ENCODE measurements around the gene NDUFAF2.
"Not testable (repeated sequence)": the region's sequence is repeated elsewhere in the genome, so short reads cannot be mapped to it uniquely, and the experiment has no call there.

The NDUFAF2 gene

DNA sequence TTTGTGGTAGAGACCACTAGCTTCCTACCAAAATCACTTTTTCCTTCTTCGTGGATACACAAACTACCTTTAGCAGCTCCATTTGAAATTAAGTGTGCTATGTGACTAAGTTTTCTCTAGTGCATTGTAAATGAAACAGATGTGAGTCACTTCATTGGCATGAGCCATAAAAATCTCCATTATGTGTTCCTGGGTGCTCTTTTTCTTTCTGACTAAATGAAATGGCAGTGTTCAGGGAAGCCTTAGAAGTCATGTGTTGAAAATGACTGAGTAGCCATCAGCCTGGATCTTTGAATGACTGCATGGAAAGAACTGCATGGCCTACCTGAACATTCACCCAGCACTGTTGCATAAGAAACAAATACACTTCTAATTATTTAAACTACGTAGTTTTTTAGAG is 107.9 kb downstream of the NDUFAF2 start:
- no peak for DNase-seq

- no peak for DNase-seq
Measured at GRCh38 chr5:61053937-61054336, 108.9 kb downstream of the NDUFAF2 start.

- peak in 1 of 2 donors; percentile 47 for DNase-seq
Measured at GRCh38 chr5:61055434-61056006, 110.5 kb downstream of the NDUFAF2 start.

GRCh38 chr5:61059499-61059898 is 114.5 kb downstream of the NDUFAF2 start:
- DNase-seq, result no peak

GRCh38 chr5:61069150-61069549 is 124.1 kb downstream of the NDUFAF2 start:
- peak in 1 of 2 donors; percentile 1 for DNase-seq

DNA sequence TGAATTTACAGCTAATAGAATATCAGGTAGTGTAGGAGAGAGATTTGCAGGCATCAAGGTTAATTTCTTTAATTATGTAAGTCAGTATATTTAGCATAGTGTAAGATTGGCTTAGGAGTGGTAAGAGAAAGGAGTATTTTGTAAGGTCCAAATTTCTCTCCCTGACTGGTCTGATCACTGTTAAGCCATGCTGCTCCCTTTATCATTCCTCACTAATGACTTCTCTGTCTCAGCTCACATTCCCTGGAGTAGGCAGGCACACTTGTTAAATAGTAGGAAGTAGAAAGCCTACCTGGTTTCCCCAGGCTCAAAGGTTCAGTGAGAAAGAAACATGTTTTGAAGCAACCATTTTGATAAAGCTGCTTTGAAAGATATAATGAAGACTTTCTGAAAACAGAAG is 126.5 kb downstream of the NDUFAF2 start:
- no peak for DNase-seq

- DNase-seq, result no peak
Measured at GRCh38 chr5:61076626-61077025, 131.6 kb downstream of the NDUFAF2 start.

GRCh38 chr5:61081741-61082140 is 136.7 kb downstream of the NDUFAF2 start:
- DNase-seq, result no peak

DNA sequence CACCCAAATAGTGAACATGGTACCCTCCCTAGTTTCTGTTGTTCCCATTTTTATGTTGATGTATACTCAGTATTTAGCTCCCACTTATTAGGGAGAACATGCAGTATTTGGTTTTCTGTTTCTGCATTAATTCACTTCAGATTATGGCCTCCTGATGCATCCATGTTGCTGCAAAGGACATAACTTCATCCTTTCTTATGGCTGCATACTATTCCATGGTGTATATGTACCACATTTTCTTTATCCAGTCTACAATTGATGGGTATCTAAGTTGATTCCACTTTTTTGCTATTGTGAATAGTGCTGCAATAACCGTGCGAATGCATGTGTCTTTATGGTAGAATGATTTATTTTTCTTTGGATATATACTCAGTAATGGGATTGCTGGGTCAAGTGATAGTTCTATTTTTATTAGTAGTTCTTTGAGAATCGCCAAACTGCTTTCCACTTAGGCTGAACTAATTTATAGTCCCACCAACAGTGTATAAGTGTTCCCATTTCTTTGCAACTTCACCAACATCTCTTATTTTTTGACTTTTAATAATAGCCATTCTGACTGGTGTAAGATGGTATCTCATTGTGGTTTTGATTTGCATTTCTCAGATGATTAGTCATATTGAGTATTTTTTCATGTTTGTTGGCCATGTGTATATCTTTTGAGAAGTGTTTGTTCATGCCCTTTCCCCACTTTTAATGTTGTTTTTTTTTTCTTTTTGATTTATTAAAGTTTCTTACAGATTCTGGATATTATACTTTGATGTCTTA is 137.7 kb downstream of the NDUFAF2 start:
- DNase-seq, result no peak

DNA sequence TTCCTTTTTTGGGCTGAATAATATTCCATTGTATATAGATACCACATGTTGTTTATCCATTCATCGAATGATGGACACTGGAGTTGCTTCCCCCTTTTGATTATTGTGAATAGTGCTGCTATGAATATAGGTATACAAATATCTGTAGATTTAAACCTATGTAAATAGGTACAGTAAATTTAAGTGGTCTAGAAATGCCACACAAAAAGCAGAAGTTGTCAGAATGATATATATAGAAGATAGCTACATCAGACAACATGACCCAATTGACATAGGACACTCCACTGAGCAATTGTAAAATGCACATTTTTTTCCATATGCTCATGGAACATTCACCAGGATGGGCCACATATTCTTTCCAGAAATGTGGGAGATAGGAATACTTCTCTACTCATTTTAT is 139.7 kb downstream of the NDUFAF2 start:
- DNase-seq, result no peak

DNA sequence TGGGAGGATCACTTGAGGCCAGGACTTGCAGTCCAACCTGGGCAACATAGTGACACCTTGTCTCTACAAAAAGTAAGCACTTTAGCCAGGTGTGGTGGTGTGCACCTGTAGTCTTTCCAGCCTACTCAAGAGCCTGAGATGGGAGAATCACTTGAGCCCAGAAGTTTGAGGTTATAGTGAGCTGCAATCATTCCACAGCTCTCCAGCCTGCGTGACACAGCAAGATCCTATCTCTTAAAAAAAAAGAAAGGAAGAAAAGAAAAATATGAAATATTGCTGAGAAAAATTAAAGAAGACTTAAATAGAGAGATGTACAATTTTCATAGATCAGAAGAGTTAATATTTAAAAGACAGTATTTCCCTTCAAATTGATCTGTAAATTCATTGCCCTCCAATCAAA is 140.9 kb downstream of the NDUFAF2 start:
- DNase-seq, result no peak

DNA sequence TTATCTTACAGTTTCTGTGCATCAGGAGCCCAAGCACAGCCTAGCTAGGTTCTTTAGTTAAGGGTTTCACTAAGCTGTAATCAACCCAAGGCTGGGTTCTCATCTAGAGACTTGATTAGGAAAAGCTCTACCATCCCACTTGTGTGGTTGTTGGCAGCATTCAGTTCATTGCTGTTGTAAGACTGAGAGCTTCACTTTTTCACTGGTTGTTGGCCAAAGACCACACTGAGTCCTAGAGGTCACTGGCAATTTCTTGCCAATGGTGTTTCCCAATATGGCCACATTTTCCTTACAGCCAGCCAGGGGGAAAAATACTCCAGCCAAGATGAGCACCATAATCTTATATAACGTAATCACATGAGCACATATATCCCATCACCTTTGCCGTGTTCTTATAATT is 142.9 kb downstream of the NDUFAF2 start:
- no peak for DNase-seq

DNA sequence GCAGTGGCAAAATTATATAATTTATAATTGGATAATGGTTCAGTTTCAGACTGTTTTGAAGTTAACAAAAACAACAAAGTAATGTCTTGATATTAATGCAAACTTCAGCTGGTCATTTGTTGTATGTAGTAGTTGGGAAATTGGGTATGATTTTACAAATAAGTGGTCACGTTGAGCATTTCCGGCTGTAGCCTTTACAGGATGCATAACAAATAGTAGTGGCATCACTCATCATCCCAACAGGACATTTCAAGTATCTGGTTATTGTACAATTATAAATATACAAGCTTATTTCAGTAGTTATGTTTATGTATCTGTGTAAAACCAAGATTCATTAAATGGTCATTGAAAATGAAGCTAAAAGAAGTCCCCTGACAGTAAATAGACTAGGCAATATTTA is 144.3 kb downstream of the NDUFAF2 start:
- no peak for DNase-seq

GRCh38 chr5:61093046-61093771 is 148.2 kb downstream of the NDUFAF2 start:
- DNase-seq, result not testable (repeated sequence)

- no peak for DNase-seq
Measured at GRCh38 chr5:61097465-61097864, 152.5 kb downstream of the NDUFAF2 start.

DNA sequence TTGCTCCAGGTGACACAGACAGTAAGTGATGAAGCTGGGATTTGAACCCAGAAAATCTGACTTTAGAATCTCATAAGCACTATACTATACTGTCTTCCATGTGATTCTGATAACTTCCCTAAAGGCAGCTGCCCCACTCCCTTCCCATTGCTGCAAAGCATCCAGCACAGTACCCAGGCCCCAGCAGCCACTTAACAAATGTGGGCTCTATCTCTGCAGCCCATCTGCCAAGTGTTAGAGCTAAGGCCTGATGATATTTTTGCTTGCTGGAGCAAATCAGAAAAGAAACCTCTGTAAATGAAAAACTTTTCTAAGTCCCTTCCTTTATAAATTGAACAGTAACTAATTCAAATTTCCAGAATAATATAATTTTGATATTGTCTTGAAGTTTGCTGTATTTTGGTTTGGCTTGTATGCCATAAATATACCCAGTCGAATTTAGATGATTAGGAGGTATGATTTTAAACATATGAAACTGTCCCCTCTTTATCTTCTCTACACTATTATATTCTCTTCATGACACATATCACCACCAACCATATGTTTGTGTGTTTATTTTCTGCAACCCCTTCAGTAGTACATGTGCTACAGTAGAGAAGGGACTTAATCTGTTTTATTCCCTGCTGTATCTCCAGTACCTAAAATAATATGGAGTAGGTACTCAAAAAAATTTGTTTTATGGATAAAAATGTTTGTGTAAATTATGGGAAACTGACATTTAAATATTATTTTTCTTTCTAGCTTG is 153.4 kb downstream of the NDUFAF2 start:
- no peak for DNase-seq

GRCh38 chr5:61100437-61100836 is 155.4 kb downstream of the NDUFAF2 start:
- DNase-seq, result no peak

- DNase-seq, result no peak
Measured at GRCh38 chr5:61114441-61114840, 169.4 kb downstream of the NDUFAF2 start.

- DNase-seq, result no peak
Measured at GRCh38 chr5:61115968-61116367, 171.0 kb downstream of the NDUFAF2 start.

DNA sequence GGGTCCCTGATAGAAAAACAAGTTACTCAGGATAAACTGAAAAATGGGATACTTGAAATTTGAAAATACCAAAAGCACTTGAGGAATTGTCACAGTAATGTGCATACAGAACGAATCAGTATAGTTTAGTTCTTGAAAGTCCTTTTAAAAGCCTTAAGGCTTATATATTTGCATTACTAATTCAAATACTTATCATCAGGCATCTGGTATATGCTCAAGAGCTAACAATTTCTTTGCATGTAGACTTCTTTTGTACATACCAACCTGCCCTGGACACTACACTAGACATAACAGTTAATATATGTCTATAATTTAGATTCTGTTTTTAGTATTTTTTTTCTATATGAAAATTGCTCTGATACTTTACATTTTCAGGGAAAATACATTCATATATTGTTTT is 174.1 kb downstream of the NDUFAF2 start:
- DNase-seq, result no peak

- no peak for DNase-seq
Measured at GRCh38 chr5:61120534-61120933, 175.5 kb downstream of the NDUFAF2 start.

DNA sequence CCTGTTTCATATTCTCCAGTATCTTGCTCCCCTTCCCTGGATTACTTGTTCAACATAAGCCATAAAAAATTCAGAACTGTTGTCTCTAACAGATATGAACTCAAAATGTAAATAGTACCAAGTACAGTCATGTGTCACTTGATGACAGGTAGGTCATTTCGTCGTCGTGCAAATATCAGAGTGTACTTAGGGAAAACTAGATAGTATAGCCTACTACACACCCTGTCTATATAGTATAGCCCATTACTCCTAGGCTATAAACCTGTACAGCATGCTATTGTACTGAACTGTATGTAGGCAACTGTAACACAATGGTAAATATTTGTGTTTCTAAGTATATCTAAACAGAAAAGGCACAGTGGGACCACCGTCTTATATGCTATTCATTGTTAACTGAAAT is 178.1 kb downstream of the NDUFAF2 start:
- no peak for DNase-seq

GRCh38 chr5:61130289-61130688 is 185.3 kb downstream of the NDUFAF2 start:
- DNase-seq, result no peak
